GM19238 (cell line): ENCODE measurements around the gene PCNX1.
A peak's percentile ranks its signal among the peaks of the same experiment; 100 is the strongest.

ENCODE experiments used
- DNase-seq: peaks from one replicate; pipeline ENCODE4 v3.0.0; 2011; ENCODE audit warnings: low spot score; ENCODE audit not compliant: insufficient read length

PCNX1 gene

GRCh38 chr14:70888681-70889175 is 18.5 kb upstream of the PCNX1 start:
- no peak for DNase-seq

GRCh38 chr14:70889555-70889954 is 17.7 kb upstream of the PCNX1 start:
- DNase-seq = no peak

GRCh38 chr14:70890826-70891659 is 16.2 kb upstream of the PCNX1 start:
- DNase-seq = no peak

GRCh38 chr14:70891737-70892136 is 15.5 kb upstream of the PCNX1 start:
- DNase-seq = no peak

- DNase-seq = no peak
These were observed 14.0 kb upstream of the PCNX1 start for GRCh38 chr14:70893062-70893845.

GRCh38 chr14:70893858-70894291 is 13.4 kb upstream of the PCNX1 start:
- DNase-seq = no peak

- DNase-seq = no peak
These were observed 12.4 kb upstream of the PCNX1 start for GRCh38 chr14:70894868-70895267.

- DNase-seq = no peak
These were observed 10.9 kb upstream of the PCNX1 start for GRCh38 chr14:70896317-70896716.

GRCh38 chr14:70896981-70897380 is 10.3 kb upstream of the PCNX1 start:
- no peak for DNase-seq

GRCh38 chr14:70897464-70897863 is 9.8 kb upstream of the PCNX1 start:
- no peak for DNase-seq

GRCh38 chr14:70898111-70898745 is 9.0 kb upstream of the PCNX1 start:
- DNase-seq = no peak

- no peak for DNase-seq
These were observed 6.0 kb upstream of the PCNX1 start for GRCh38 chr14:70901269-70901668.

GRCh38 chr14:70902184-70902583 is 5.1 kb upstream of the PCNX1 start:
- DNase-seq = no peak

- DNase-seq = no peak
These were observed 2.9 kb upstream of the PCNX1 start for GRCh38 chr14:70904373-70904772.

GRCh38 chr14:70905301-70905700 is 2.0 kb upstream of the PCNX1 start:
- no peak for DNase-seq

GRCh38 chr14:70906793-70907175 is 475 bp upstream of the PCNX1 start:
- no peak for DNase-seq

- peak; percentile 25 for DNase-seq
These were observed 1.0 kb downstream of the PCNX1 start for GRCh38 chr14:70907996-70908934.

- DNase-seq = no peak
These were observed 1.8 kb downstream of the PCNX1 start for GRCh38 chr14:70908935-70909641.

GRCh38 chr14:70909733-70910614 is 2.7 kb downstream of the PCNX1 start:
- DNase-seq = no peak
